Activated B cell treated with CpG ODN at 0.5 μM for 24 hours (primary cell): ENCODE measurements around the gene HIPK1. TPM values are rescaled to one million over a fixed set of nuclear protein-coding genes. Genes with fewer than 3 reads are reported as not detected.

ENCODE experiments used
- ATAC-seq: fragments of 200-7000 bp; cut with Tn5 transposase; one replicate; pipeline ENCODE4 v1.10.0; 2021; ENCODE audit warnings: low read depth, mild to moderate bottlenecking, moderate library complexity
- CTCF ChIA-PET: fragments of 350-600 bp; sonication (Branson Sonifier 250); formaldehyde crosslinking; loops from one replicate; lab custom pipeline; 2021; ENCODE audit warnings: antibody characterized with exemption; lab: Charles Lee
- POLR2A ChIA-PET: fragments of 350-600 bp; sonication (Branson Sonifier 250); formaldehyde crosslinking; loops from one replicate; lab custom pipeline; 2021; ENCODE audit warnings: antibody characterized with exemption; lab: Charles Lee
- DNase-seq: peaks from one replicate; pipeline ENCODE4 v3.0.0; 2022
- H3K27ac Mint-ChIP-seq: one replicate; pipeline ENCODE4 v1.8.0; 2020; ENCODE audit warnings: mixed read lengths
- H3K27me3 Mint-ChIP-seq: one replicate; pipeline ENCODE4 v1.8.0; 2021; ENCODE audit warnings: mixed read lengths
- H3K36me3 Mint-ChIP-seq: one replicate; pipeline ENCODE4 v1.8.0; 2021; ENCODE audit warnings: low read depth, mixed read lengths
- H3K4me1 Mint-ChIP-seq: one replicate; pipeline ENCODE4 v1.8.0; 2021; ENCODE audit warnings: mixed read lengths
- H3K4me3 Mint-ChIP-seq: one replicate; pipeline ENCODE4 v1.8.0; 2020; ENCODE audit warnings: mild to moderate bottlenecking, mixed read lengths
- H3K9me3 Mint-ChIP-seq: one replicate; pipeline ENCODE4 v1.8.0; 2020; ENCODE audit warnings: mixed read lengths
- CTCF ChIP-seq: fragments of 200-600 bp; IDR thresholded peaks from one replicate; pipeline ENCODE4 v1.8.0; 2022; ENCODE audit warnings: antibody characterized with exemption, mild to moderate bottlenecking
- intact Hi-C: fragments of 100-400 bp; cut with micrococcal nuclease; formaldehyde crosslinking; loops from one replicate; pipeline ENCODE4 v1.15.1; 2024
- total RNA-seq: library from RNA; stranded (reverse); gene quantifications from 2 replicates; pipeline ENCODE4 v1.2.3, GENCODE V29; 2022

HIPK1 gene
- total RNA-seq, 1 donor from 2014 or later: 39.0 TPM

- no peak for TF ChIP-seq CTCF
- ATAC-seq (no peak), DNase-seq (no peak)
- H3K36me3 Mint-ChIP-seq: peaks cover 5% of the 10 kb centered on the region
- intact Hi-C loops: no loop called here
- peaks cover 15% of the 10 kb centered on the region for H3K9me3 Mint-ChIP-seq
- CTCF ChIA-PET: no interaction called here
- H3K27ac Mint-ChIP-seq: no peak overlapping the region
- H3K4me3 Mint-ChIP-seq: no peak overlapping the region
- peaks cover 7% of the 10 kb centered on the region for H3K4me1 Mint-ChIP-seq
- peaks cover 3% of the 10 kb centered on the region for H3K27me3 Mint-ChIP-seq
- POLR2A ChIA-PET: no interaction called here
Observed at GRCh38 chr1:113995382-113995781, 66.3 kb downstream of the HIPK1 start.

GRCh38 chr1:113998361-113998760 is 69.2 kb downstream of the HIPK1 start:
- Mint-ChIP-seq H3K9me3 (peaks cover 15% of the 10 kb centered on the region), H3K36me3 (peaks cover 5% of the 10 kb centered on the region), H3K27me3 (peaks cover 7% of the 10 kb centered on the region), H3K27ac (no peak overlapping the region), H3K4me3 (no peak overlapping the region), H3K4me1 (no peaks in the 10 kb centered on the region)
- ATAC-seq: no peak
- CTCF ChIA-PET: no interaction called here
- POLR2A ChIA-PET: no interaction called here
- intact Hi-C loops: no loop called here
- no peak for TF ChIP-seq CTCF
- no peak for DNase-seq

- TF ChIP-seq CTCF: no peak
- Mint-ChIP-seq H3K27ac (no peak overlapping the region), H3K4me3 (no peak overlapping the region), H3K36me3 (peaks cover 5% of the 10 kb centered on the region), H3K9me3 (peaks cover 11% of the 10 kb centered on the region), H3K4me1 (no peaks in the 10 kb centered on the region), H3K27me3 (peaks cover 8% of the 10 kb centered on the region)
- CTCF ChIA-PET: no interaction called here
- intact Hi-C loops: no loop called here
- no peak for ATAC-seq
- DNase-seq: no peak
- POLR2A ChIA-PET: no interaction called here
Observed at GRCh38 chr1:113999233-113999632, 70.1 kb downstream of the HIPK1 start.

- Mint-ChIP-seq H3K27me3 (peaks cover 12% of the 10 kb centered on the region), H3K27ac (no peak overlapping the region), H3K9me3 (peaks cover 6% of the 10 kb centered on the region), H3K4me3 (no peak overlapping the region), H3K36me3 (peaks cover 5% of the 10 kb centered on the region), H3K4me1 (no peaks in the 10 kb centered on the region)
- ATAC-seq (no peak), DNase-seq (no peak)
- ChIA-PET POLR2A (no interaction called here), CTCF (no interaction called here)
- intact Hi-C loops: no loop called here
- TF ChIP-seq CTCF: no peak
Observed at GRCh38 chr1:113999799-114000198, 70.7 kb downstream of the HIPK1 start.

GRCh38 chr1:114000406-114000805 is 71.3 kb downstream of the HIPK1 start:
- intact Hi-C loops: no loop called here
- TF ChIP-seq CTCF: no peak
- ChIA-PET POLR2A (no interaction called here), CTCF (no interaction called here)
- H3K4me3 Mint-ChIP-seq: no peak overlapping the region
- DNase-seq: no peak
- no peaks in the 10 kb centered on the region for H3K4me1 Mint-ChIP-seq
- peaks cover 16% of the 10 kb centered on the region for H3K27me3 Mint-ChIP-seq
- H3K36me3 Mint-ChIP-seq: peaks cover 2% of the 10 kb centered on the region
- H3K27ac Mint-ChIP-seq: no peak overlapping the region
- H3K9me3 Mint-ChIP-seq: peaks cover 3% of the 10 kb centered on the region
- ATAC-seq: no peak
